SH-SY5Y (cell line): ENCODE data around the gene BANP.

Source experiments
- GATA2 ChIP-seq: IDR thresholded peaks from 2 replicates; pipeline ENCODE4 v1.6.1; 2011; ENCODE audit warnings: mild to moderate bottlenecking, low read depth, low read length
- GATA3 ChIP-seq: IDR thresholded peaks from 2 replicates; pipeline ENCODE4 v1.6.1; 2011; ENCODE audit warnings: low read depth, mild to moderate bottlenecking, low read length, moderate library complexity

DNA sequence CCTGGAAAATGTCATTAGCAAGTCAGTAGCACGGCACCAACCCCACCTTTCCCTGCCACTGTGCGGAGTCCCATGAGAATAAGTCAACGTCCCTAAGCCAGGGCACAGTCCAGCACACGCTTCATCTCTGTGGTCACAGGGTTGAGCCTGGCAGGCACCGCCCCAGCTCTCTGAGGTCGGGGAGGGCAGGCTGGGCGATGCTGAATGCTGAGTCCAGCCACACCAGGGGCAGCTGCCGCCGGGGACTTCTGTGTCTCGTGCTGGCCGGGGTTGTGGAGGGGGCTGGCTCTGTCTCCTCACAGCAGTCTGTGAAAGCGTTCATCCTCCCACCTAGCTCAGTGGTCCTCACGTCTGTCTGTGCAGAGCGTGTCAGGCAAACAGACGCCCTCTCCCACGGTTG lies 53.2 kb downstream of the BANP start:
- no peak for TF ChIP-seq GATA3
- no peak for TF ChIP-seq GATA2
